Skeletal muscle tissue (tissue), 4 donors: ENCODE data around the gene HBA2. TPM values are rescaled to one million over a fixed set of nuclear protein-coding genes. Genes with fewer than 3 reads are reported as not detected.
"Not testable (repeated sequence)": the region's sequence is repeated elsewhere in the genome, so short reads cannot be mapped to it uniquely, and the experiment has no call there.

ENCODE experiments used
- H3K27ac ChIP-seq: one replicate; pipeline ENCODE4 v1.7.0; 2013; ENCODE audit warnings: mild to moderate bottlenecking, low read depth, low read length, inconsistent platforms
- H3K27me3 ChIP-seq, 3 donors: one replicate each; pipeline ENCODE4 v1.7.0; 2013; ENCODE audit warnings: low read length in 3 of 3; ENCODE audit not compliant: control insufficient read depth in 3 of 3, insufficient read depth in 3 of 3
- H3K36me3 ChIP-seq, 3 donors: one replicate each; pipeline ENCODE4 v1.7.0; 2013; ENCODE audit warnings: low read length in 3 of 3; ENCODE audit not compliant: control insufficient read depth in 3 of 3, insufficient read depth in 3 of 3
- H3K4me1 ChIP-seq, 3 donors: one replicate each; pipeline ENCODE4 v1.7.0; 2013; ENCODE audit warnings: low read length in 3 of 3, mild to moderate bottlenecking in 3 of 3; ENCODE audit not compliant: control insufficient read depth in 3 of 3, insufficient read depth in 3 of 3
- H3K4me3 ChIP-seq, 3 donors: one replicate each; pipeline ENCODE4 v1.7.0; 2013; ENCODE audit warnings: low read length in 3 of 3
- H3K9ac ChIP-seq, 3 donors: one replicate each; pipeline ENCODE4 v1.7.0; 2013; ENCODE audit warnings: low read length in 3 of 3, mild to moderate bottlenecking in 3 of 3, moderate library complexity in 2 of 3, low read depth in 1 of 3
- H3K9me3 ChIP-seq, 3 donors: one replicate each; pipeline ENCODE4 v1.7.0; 2013; ENCODE audit warnings: low read length in 3 of 3; ENCODE audit not compliant: control insufficient read depth in 3 of 3
- total RNA-seq: library from RNA; depleted of rRNA; stranded (reverse); fragments of >200 nt; gene quantifications from one replicate; pipeline ENCODE4 v1.2.3, GENCODE V29; 2014
- donor health status: Osteomylitis.

The HBA2 gene
- total RNA-seq, 1 donor from 2014 or later = 5,761 TPM

- no peak overlapping the region for H3K9ac ChIP-seq
- H3K9me3 ChIP-seq = no peaks in the 10 kb centered on the region
- H3K27me3 ChIP-seq = peaks cover 47 to 54% (median 50%) of the 10 kb centered on the region in 3 donors
- H3K4me1 ChIP-seq = peaks cover 16 to 23% (median 21%) of the 10 kb centered on the region in 3 donors
- no peaks in the 10 kb centered on the region for H3K36me3 ChIP-seq
- no peak overlapping the region for H3K27ac ChIP-seq
- H3K4me3 ChIP-seq = peak overlapping the region in 2 of 3 donors; percentile 41 to 46
Observed at GRCh38 chr16:164827-165538, 7.7 kb upstream of the HBA2 start.

DNA sequence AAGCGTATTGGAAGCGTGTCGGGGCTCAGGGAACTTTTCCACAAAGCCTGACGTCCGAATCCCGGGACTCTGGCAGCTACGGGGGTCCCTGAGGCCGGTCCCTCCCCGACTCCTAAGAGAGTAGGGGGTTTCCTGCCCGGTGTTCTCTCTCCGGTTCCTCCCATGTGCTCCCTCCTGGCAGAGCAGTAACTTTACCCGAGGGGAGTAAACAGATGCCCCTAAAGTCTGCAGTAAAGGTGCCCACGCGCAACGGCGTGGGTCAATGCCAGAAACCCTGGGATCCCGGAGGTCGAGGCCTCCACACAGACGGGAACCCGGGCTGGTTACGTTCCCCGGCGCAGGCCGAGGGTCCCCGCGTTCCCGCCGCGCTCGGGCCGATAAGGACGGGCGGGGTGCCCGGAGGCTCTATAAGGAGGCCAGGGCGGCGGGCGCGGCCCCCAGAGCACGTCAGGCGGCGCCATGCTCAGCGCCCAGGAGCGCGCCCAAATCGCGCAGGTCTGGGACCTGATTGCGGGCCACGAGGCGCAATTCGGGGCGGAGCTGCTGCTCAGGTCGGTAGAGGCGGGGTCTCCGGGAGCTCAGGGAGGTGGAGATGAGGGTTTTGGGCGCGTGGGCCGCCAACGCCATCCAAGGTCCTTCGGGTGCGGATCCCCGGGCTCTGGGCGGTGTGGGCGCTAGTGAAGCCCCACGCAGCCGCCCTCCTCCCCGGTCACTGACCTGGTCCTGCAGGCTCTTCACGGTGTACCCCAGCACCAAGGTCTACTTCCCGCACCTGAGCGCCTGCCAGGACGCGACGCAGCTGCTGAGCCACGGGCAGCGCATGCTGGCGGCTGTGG, 6.9 kb upstream of the HBA2 start, which contains the start of gene HBM:
Gene HBM, plus strand, starts transcription at position 440 of the 836 bp plus-strand sequence. Its CDS starts 20 bp downstream, at position 460.
- Histone ChIP-seq H3K36me3 (no peaks in the 10 kb centered on the region), H3K27me3 (peaks cover 51 to 61% (median 54%) of the 10 kb centered on the region in 3 donors), H3K27ac (no peak within 1 kb of the TSS), H3K9ac (peak within 1 kb of the TSS in 1 of 3 donors; percentile 16), H3K9me3 (no peaks in the 10 kb centered on the region), H3K4me3 (peak within 1 kb of the TSS in 2 of 3 donors; percentile 41 to 46), H3K4me1 (peaks cover 16 to 23% (median 21%) of the 10 kb centered on the region in 3 donors)

DNA sequence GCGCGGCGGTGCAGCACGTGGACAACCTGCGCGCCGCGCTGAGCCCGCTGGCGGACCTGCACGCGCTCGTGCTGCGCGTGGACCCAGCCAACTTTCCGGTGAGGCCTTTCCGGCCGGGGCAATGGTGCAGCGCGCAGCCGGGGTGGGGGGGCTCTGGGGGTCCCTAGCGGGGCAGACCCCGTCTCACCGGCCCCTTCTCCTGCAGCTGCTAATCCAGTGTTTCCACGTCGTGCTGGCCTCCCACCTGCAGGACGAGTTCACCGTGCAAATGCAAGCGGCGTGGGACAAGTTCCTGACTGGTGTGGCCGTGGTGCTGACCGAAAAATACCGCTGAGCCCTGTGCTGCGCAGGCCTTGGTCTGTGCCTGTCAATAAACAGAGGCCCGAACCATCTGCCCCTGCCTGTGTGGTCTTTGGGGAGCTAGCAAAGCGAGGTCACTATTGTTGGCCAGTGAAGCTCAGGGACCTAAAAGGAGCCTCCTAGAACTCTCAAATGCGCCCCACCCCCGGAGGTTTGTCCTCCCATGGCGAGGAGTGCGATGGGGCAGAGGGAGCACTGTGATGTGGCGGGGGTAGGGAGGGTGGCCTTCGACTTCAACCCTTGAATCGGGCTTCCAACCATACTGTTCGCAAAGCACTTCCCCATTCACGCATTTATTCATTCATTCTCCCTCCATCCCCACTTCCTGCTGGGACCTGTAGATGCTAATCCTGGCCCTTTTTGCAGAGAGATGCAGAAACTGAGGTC, 6.1 kb upstream of the HBA2 start:
- H3K4me3 ChIP-seq = no peak overlapping the region

DNA sequence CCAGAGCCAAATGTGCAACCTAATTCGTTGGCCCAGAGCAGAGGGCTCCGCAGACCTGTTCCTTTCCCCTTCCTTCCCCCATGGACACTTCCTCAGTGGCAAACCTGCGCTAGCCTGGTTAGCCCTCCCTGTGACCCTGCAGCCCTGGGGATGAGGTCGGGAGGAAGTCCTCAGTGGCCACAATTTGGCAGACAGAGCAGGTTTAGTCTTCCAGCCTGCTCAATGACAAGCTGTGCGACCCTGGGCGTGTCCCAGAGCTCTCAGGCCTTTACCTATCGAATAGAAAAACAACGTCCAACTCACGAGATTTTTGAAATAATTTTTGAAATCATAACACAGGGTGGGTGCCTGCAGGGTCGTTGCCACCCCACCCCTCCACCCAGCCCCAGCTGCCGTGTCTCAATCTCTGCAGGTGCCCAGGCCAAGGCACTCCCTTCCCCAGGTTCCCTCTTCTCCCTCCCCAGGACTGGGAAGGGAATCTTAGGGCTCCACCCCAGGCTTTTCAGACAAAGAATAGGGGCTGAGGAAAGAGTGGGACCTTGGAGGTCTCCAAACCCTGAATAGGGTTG, 5.5 kb upstream of the HBA2 start:
- H3K36me3 ChIP-seq = no peaks in the 10 kb centered on the region
- H3K4me1 ChIP-seq = peaks cover 16 to 23% (median 21%) of the 10 kb centered on the region in 3 donors
- H3K27me3 ChIP-seq = peaks cover 55 to 63% (median 61%) of the 10 kb centered on the region in 3 donors
- no peaks in the 10 kb centered on the region for H3K9me3 ChIP-seq
- no peak overlapping the region for H3K4me3 ChIP-seq
- no peak overlapping the region for H3K27ac ChIP-seq
- no peak overlapping the region for H3K9ac ChIP-seq

More for the DNA sequence above, 6.1 kb upstream of the HBA2 start:
- H3K27me3 ChIP-seq = peaks cover 51 to 60% (median 59%) of the 10 kb centered on the region in 3 donors
- H3K9me3 ChIP-seq = no peaks in the 10 kb centered on the region
- no peak overlapping the region for H3K27ac ChIP-seq
- H3K36me3 ChIP-seq = no peaks in the 10 kb centered on the region
- peaks cover 16 to 23% (median 21%) of the 10 kb centered on the region in 3 donors for H3K4me1 ChIP-seq
- H3K9ac ChIP-seq = no peak overlapping the region

DNA sequence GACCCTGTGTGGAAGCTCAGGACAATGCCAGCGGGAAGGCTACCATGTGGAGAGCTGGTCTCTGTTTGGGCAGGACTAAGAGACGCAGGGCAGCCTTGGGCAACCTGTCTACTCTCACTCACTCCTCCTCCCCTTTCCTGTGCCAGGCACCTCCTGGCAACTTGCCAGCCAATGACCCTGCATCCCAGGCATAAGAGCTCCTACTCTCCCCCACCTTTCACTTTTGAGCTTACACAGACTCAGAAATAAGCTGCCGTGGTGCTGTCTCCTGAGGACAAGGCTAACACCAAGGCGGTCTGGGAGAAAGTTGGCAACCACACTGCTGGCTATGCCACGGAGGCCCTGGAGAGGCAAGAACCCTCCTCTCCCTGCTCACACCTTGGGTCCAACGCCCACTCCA, 4.3 kb upstream of the HBA2 start:
- no peak overlapping the region for H3K4me3 ChIP-seq
- no peaks in the 10 kb centered on the region for H3K9me3 ChIP-seq
- H3K4me1 ChIP-seq = peaks cover 16 to 23% (median 21%) of the 10 kb centered on the region in 3 donors
- H3K27me3 ChIP-seq = peaks cover 55 to 66% (median 61%) of the 10 kb centered on the region in 3 donors
- H3K27ac ChIP-seq = no peak overlapping the region
- H3K36me3 ChIP-seq = no peaks in the 10 kb centered on the region
- H3K9ac ChIP-seq = no peak overlapping the region

DNA sequence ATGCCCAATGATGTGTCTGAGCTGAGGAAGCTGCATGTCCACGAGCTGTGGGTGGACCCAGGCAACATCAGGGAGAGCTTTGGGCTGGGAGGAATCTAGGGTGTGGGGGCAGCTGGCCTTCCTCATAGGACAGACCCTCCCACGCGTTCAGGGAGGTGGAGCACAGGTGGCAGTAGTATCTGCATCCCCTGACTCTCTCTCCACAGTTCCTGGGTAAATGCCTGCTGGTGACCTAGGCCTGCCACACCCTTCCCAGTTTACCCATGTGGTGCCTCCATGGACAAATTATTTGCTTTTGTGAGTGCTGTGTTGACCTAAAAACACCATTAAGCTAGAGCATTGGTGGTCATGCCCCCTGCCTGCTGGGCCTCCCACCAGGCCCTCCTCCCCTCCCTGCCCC, 3.7 kb upstream of the HBA2 start:
- H3K36me3 ChIP-seq = no peaks in the 10 kb centered on the region
- no peak overlapping the region for H3K27ac ChIP-seq
- no peak overlapping the region for H3K9ac ChIP-seq
- no peak overlapping the region for H3K4me3 ChIP-seq
- peaks cover 55 to 68% (median 61%) of the 10 kb centered on the region in 3 donors for H3K27me3 ChIP-seq
- H3K9me3 ChIP-seq = no peaks in the 10 kb centered on the region
- H3K4me1 ChIP-seq = peaks cover 16 to 23% (median 21%) of the 10 kb centered on the region in 3 donors

DNA sequence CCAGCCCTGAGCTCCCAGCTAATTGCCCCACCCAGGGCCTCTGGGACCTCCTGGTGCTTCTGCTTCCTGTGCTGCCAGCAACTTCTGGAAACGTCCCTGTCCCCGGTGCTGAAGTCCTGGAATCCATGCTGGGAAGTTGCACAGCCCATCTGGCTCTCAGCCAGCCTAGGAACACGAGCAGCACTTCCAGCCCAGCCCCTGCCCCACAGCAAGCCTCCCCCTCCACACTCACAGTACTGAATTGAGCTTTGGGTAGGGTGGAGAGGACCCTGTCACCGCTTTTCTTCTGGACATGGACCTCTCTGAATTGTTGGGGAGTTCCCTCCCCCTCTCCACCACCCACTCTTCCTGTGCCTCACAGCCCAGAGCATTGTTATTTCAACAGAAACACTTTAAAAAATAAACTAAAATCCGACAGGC, 2.6 kb upstream of the HBA2 start:
- peaks cover 61 to 74% (median 61%) of the 10 kb centered on the region in 3 donors for H3K27me3 ChIP-seq
- not testable (repeated sequence) for H3K36me3 ChIP-seq, H3K4me3 ChIP-seq, H3K9me3 ChIP-seq, H3K9ac ChIP-seq, H3K27ac ChIP-seq
- H3K4me1 ChIP-seq = peaks cover 14 to 21% (median 20%) of the 10 kb centered on the region in 3 donors

DNA sequence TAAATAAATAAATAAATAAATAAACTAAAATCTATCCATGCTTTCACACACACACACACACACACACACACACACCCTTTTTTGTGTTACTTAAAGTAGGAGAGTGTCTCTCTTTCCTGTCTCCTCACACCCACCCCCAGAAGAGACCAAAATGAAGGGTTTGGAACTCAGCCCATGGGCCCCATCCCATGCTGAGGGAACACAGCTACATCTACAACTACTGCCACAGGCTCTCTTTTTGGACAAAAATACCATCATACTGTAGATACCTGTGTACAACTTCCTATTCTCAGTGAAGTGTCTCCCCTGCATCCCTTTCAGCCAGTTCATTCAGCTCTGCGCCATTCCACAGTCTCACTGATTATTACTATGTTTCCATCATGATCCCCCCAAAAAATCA, 1.9 kb upstream of the HBA2 start:
- H3K27me3 ChIP-seq = peaks cover 59 to 74% (median 60%) of the 10 kb centered on the region in 3 donors
- H3K36me3 ChIP-seq = no peaks in the 10 kb centered on the region
- H3K9ac ChIP-seq = no peak overlapping the region
- no peak overlapping the region for H3K27ac ChIP-seq
- H3K4me3 ChIP-seq = no peak overlapping the region
- H3K9me3 ChIP-seq = no peaks in the 10 kb centered on the region
- H3K4me1 ChIP-seq = peaks cover 9 to 14% (median 14%) of the 10 kb centered on the region in 3 donors

DNA sequence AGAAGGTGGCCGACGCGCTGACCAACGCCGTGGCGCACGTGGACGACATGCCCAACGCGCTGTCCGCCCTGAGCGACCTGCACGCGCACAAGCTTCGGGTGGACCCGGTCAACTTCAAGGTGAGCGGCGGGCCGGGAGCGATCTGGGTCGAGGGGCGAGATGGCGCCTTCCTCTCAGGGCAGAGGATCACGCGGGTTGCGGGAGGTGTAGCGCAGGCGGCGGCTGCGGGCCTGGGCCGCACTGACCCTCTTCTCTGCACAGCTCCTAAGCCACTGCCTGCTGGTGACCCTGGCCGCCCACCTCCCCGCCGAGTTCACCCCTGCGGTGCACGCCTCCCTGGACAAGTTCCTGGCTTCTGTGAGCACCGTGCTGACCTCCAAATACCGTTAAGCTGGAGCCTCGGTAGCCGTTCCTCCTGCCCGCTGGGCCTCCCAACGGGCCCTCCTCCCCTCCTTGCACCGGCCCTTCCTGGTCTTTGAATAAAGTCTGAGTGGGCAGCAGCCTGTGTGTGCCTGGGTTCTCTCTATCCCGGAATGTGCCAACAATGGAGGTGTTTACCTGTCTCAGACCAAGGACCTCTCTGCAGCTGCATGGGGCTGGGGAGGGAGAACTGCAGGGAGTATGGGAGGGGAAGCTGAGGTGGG, 657 bp downstream of the HBA2 start:
- not testable (repeated sequence) for H3K9me3 ChIP-seq, H3K36me3 ChIP-seq, H3K27ac ChIP-seq, H3K9ac ChIP-seq, H3K4me3 ChIP-seq, H3K4me1 ChIP-seq
- H3K27me3 ChIP-seq = peaks cover 45 to 62% (median 49%) of the 10 kb centered on the region in 3 donors
